GM18517 (cell line): ENCODE measurements around the gene PTK7.

Source experiments
- ATAC-seq: cut with Tn5 transposase; IDR thresholded peaks from one replicate; pipeline ENCODE4 v1.9.1; 2021; ENCODE audit warnings: mild to moderate bottlenecking, moderate library complexity; ENCODE audit not compliant: unreplicated experiment

Gene PTK7

GRCh38 chr6:43175676-43176422 is 99.7 kb downstream of the PTK7 start:
- no peak for ATAC-seq

- no peak for ATAC-seq
Measured at GRCh38 chr6:43176423-43176786, 100.3 kb downstream of the PTK7 start.

- ATAC-seq: no peak
Measured at GRCh38 chr6:43178150-43178549, 102.0 kb downstream of the PTK7 start.

- no peak for ATAC-seq
Measured at GRCh38 chr6:43178951-43179830, 103.1 kb downstream of the PTK7 start.

GRCh38 chr6:43180058-43180457 is 103.9 kb downstream of the PTK7 start:
- no peak for ATAC-seq

GRCh38 chr6:43180985-43181384 is 104.9 kb downstream of the PTK7 start:
- ATAC-seq: no peak

GRCh38 chr6:43181621-43181941 is 105.5 kb downstream of the PTK7 start:
- no peak for ATAC-seq

- ATAC-seq: peak; percentile 85
Measured at GRCh38 chr6:43181942-43182860, 106.1 kb downstream of the PTK7 start, which contains the start of gene CUL9. TSS of gene CUL9 (plus strand) at chr6:43182196. CDS start at chr6:43184311, 2,115 bp downstream.

GRCh38 chr6:43183441-43183840 is 107.3 kb downstream of the PTK7 start:
- ATAC-seq: no peak

GRCh38 chr6:43184268-43184985 is 108.3 kb downstream of the PTK7 start:
- ATAC-seq: no peak

GRCh38 chr6:43185391-43185985 is 109.4 kb downstream of the PTK7 start:
- ATAC-seq: no peak

- ATAC-seq: no peak
Measured at GRCh38 chr6:43186019-43186418, 109.9 kb downstream of the PTK7 start.

- ATAC-seq: no peak
Measured at GRCh38 chr6:43186706-43187105, 110.6 kb downstream of the PTK7 start.

- no peak for ATAC-seq
Measured at GRCh38 chr6:43187821-43188220, 111.7 kb downstream of the PTK7 start.

GRCh38 chr6:43188426-43188825 is 112.3 kb downstream of the PTK7 start:
- no peak for ATAC-seq

- ATAC-seq: no peak
Measured at GRCh38 chr6:43189776-43190304, 113.7 kb downstream of the PTK7 start.

- ATAC-seq: no peak
Measured at GRCh38 chr6:43192911-43193310, 116.8 kb downstream of the PTK7 start.

GRCh38 chr6:43193929-43194328 is 117.8 kb downstream of the PTK7 start:
- no peak for ATAC-seq

- no peak for ATAC-seq
Measured at GRCh38 chr6:43196337-43196736, 120.2 kb downstream of the PTK7 start.

- ATAC-seq: no peak
Measured at GRCh38 chr6:43199912-43200311, 123.8 kb downstream of the PTK7 start.
